IMR-90 (cell line): Measurements from ENCODE around the gene DCTN5. TPM values are rescaled to one million over a fixed set of nuclear protein-coding genes. Genes with fewer than 3 reads are reported as not detected.

ENCODE experiments used
- ATAC-seq: fragments of 200-7000 bp; cut with Tn5 transposase; 2 replicates; pipeline ENCODE4 v1.9.1; 2020; ENCODE audit warnings: low read depth, mild to moderate bottlenecking, moderate library complexity
- BruUV-seq: library from RNA; stranded (reverse); fragments of 400-500 nt; replicated peaks from 2 replicates; lab custom pipeline; 2021; lab: Mats Ljungman, UMichigan
- CTCF ChIA-PET: fragments of 300-600 bp; formaldehyde crosslinking; extraction: SDS; loops from one replicate; lab custom pipeline; 2021; ENCODE audit warnings: antibody characterized with exemption; lab: Yijun Ruan, JAX
- POLR2A ChIA-PET: fragments of 300-600 bp; sonication (Branson Sonifier 250); formaldehyde crosslinking; loops from one replicate; lab custom pipeline; 2022; ENCODE audit warnings: antibody characterized with exemption; ENCODE audit not compliant: unreplicated experiment; lab: Charles Lee
- DNase-seq: peaks from one replicate; pipeline ENCODE4 v3.0.0; 2013
- H2AFZ ChIP-seq: replicated peaks from 2 replicates; pipeline ENCODE3; 2013; ENCODE audit warnings: low read length, mild to moderate bottlenecking; ENCODE audit not compliant: poor library complexity
- H2AK5ac ChIP-seq: 2 replicates; pipeline ENCODE4 v1.6.1; 2013; ENCODE audit warnings: low read depth, low read length, inconsistent platforms
- H2AK9ac ChIP-seq: replicated peaks from 2 replicates; pipeline ENCODE3; 2013; ENCODE audit warnings: mild to moderate bottlenecking, low read depth, low read length, moderate library complexity; ENCODE audit not compliant: poor library complexity
- H2BK120ac ChIP-seq: 2 replicates; pipeline ENCODE4 v1.6.1; 2013; ENCODE audit warnings: low read depth, low read length, inconsistent platforms
- H2BK15ac ChIP-seq: 3 replicates; pipeline ENCODE4 v1.6.1; 2013; ENCODE audit warnings: low read depth, low read length, inconsistent platforms
- H2BK20ac ChIP-seq: 2 replicates; pipeline ENCODE4 v1.6.1; 2013; ENCODE audit warnings: low read depth, mild to moderate bottlenecking, inconsistent platforms, low read length, moderate library complexity
- H2BK5ac ChIP-seq: 2 replicates; pipeline ENCODE4 v1.6.1; 2013; ENCODE audit warnings: mild to moderate bottlenecking, low read depth, low read length, inconsistent platforms; ENCODE audit not compliant: poor library complexity, severe bottlenecking
- H3K14ac ChIP-seq: replicated peaks from 2 replicates; pipeline ENCODE4 v1.6.1; 2013; ENCODE audit warnings: low read depth, low read length, inconsistent platforms
- H3K18ac ChIP-seq: 2 replicates; pipeline ENCODE4 v1.6.1; 2013; ENCODE audit warnings: low read depth, low read length, control low read depth
- H3K23ac ChIP-seq: 2 replicates; pipeline ENCODE4 v1.6.1; 2013; ENCODE audit warnings: low read depth, low read length, inconsistent platforms
- H3K27ac ChIP-seq: 2 replicates; pipeline ENCODE4 v1.5.1; 2013; ENCODE audit warnings: mild to moderate bottlenecking, control low read depth, low read length; ENCODE audit not compliant: insufficient read depth
- H3K27me3 ChIP-seq: 2 replicates; pipeline ENCODE4 v1.6.1; 2013; ENCODE audit warnings: low read length; ENCODE audit not compliant: control insufficient read depth, insufficient read depth
- H3K36me3 ChIP-seq: 2 replicates; pipeline ENCODE4 v1.6.1; 2013; ENCODE audit warnings: low read length, mixed read lengths; ENCODE audit not compliant: control insufficient read depth, insufficient read depth
- H3K4ac ChIP-seq: 2 replicates; pipeline ENCODE4 v1.6.1; 2013; ENCODE audit warnings: low read depth, low read length, inconsistent platforms
- H3K4me1 ChIP-seq: 2 replicates; pipeline ENCODE4 v1.6.1; 2013; ENCODE audit warnings: low read length, mixed read lengths; ENCODE audit not compliant: control insufficient read depth, insufficient read depth
- H3K4me2 ChIP-seq: 2 replicates; pipeline ENCODE4 v1.6.1; 2013; ENCODE audit warnings: low read depth, mild to moderate bottlenecking, control low read depth, low read length, moderate library complexity
- H3K4me3 ChIP-seq: 2 replicates; pipeline ENCODE4 v1.5.1; 2013; ENCODE audit warnings: low read depth, mild to moderate bottlenecking, control low read depth, low read length, moderate library complexity; ENCODE audit not compliant: insufficient read depth
- H3K56ac ChIP-seq: 2 replicates; pipeline ENCODE4 v1.6.1; 2013; ENCODE audit warnings: low read length, inconsistent platforms; ENCODE audit not compliant: insufficient read depth; ENCODE audit errors: extremely low read depth
- H3K79me1 ChIP-seq, 2 experiments: 2 replicates each; pipeline ENCODE4 v1.6.1; 2013; ENCODE audit warnings: low read length in 2 of 2, inconsistent platforms in 1 of 2, low read depth in 1 of 2
- H3K9ac ChIP-seq: 2 replicates; pipeline ENCODE4 v1.6.1; 2013; ENCODE audit warnings: low read depth, low read length, control low read depth
- H3K9me1 ChIP-seq: 2 replicates; pipeline ENCODE4 v1.6.1; 2013; ENCODE audit warnings: low read length, inconsistent platforms; ENCODE audit not compliant: insufficient read depth
- H3K9me3 ChIP-seq: 2 replicates; pipeline ENCODE4 v1.6.1; 2013; ENCODE audit warnings: low read length; ENCODE audit not compliant: control insufficient read depth, insufficient read depth
- H4K20me1 ChIP-seq: 2 replicates; pipeline ENCODE4 v1.6.1; 2013; ENCODE audit warnings: low read length, inconsistent platforms; ENCODE audit not compliant: insufficient read depth
- H4K5ac ChIP-seq: 2 replicates; pipeline ENCODE4 v1.6.1; 2013; ENCODE audit warnings: mild to moderate bottlenecking, low read depth, low read length, control low read depth
- H4K8ac ChIP-seq, 2 experiments: 2 replicates each; pipeline ENCODE4 v1.6.1; 2013; ENCODE audit warnings: low read depth in 2 of 2, low read length in 2 of 2, control low read depth in 1 of 2, inconsistent platforms in 1 of 2
- H4K91ac ChIP-seq: 2 replicates; pipeline ENCODE4 v1.6.1; 2013; ENCODE audit warnings: low read depth, low read length, inconsistent platforms; ENCODE audit not compliant: insufficient read depth
- BHLHE40 ChIP-seq: fragments of 150-350 bp; IDR thresholded peaks from 2 replicates; pipeline ENCODE4 v1.6.1; 2016; ENCODE audit warnings: mild to moderate bottlenecking, low read depth, low read length
- CEBPB ChIP-seq: IDR thresholded peaks from 2 replicates; pipeline ENCODE4 v1.6.1; 2012; ENCODE audit warnings: low read depth, low read length, improper control_type of control experiment
- CTCF ChIP-seq: conservative IDR thresholded peaks from 2 replicates; pipeline ENCODE4 v1.5.1; 2012; ENCODE audit warnings: mild to moderate bottlenecking, low read depth, low read length, improper control_type of control experiment
- MXI1 ChIP-seq: IDR thresholded peaks from 2 replicates; pipeline ENCODE4 v1.6.1; 2012; ENCODE audit warnings: low read depth, mild to moderate bottlenecking, low read length, moderate library complexity, borderline replicate concordance
- NFE2L2 ChIP-seq: fragments of 150-350 bp; IDR thresholded peaks from 2 replicates; pipeline ENCODE4 v1.6.1; 2016; ENCODE audit warnings: low read depth, mild to moderate bottlenecking, low read length
- POLR2A ChIP-seq: IDR thresholded peaks from 2 replicates; pipeline ENCODE4 v1.6.1; 2012; ENCODE audit warnings: mild to moderate bottlenecking, low read depth, low read length
- RAD21 ChIP-seq: IDR thresholded peaks from 2 replicates; pipeline ENCODE4 v1.6.1; 2012; ENCODE audit warnings: low read length, improper control_type of control experiment
- RCOR1 ChIP-seq: IDR thresholded peaks from 2 replicates; pipeline ENCODE4 v1.6.1; 2012; ENCODE audit warnings: mild to moderate bottlenecking, low read length, improper control_type of control experiment; ENCODE audit not compliant: insufficient replicate concordance
- SMC3 ChIP-seq: fragments of 150-350 bp; IDR thresholded peaks from 2 replicates; pipeline ENCODE4 v1.6.1; 2016; ENCODE audit warnings: low read depth, mild to moderate bottlenecking, antibody characterized with exemption, low read length, moderate library complexity
- USF2 ChIP-seq: fragments of 150-350 bp; IDR thresholded peaks from 2 replicates; pipeline ENCODE4 v1.6.1; 2017; ENCODE audit warnings: mild to moderate bottlenecking, antibody characterized with exemption, low read length, low read depth
- WGBS, 2 experiments: methylation state at CpG; one replicate each; pipeline versions ENCODE4 v1.1.5 to v1.1.7; 2013; ENCODE audit warnings: missing lambda C conversion rate in 2 of 2; ENCODE audit not compliant: insufficient read length in 1 of 2; ENCODE audit errors: extremely low coverage in 2 of 2; 5-methylcytosine and 5-hydroxymethylcytosine counted together
- dilution Hi-C: fragments of 300-500 bp; cut with HindIII; formaldehyde crosslinking; loops from one replicate; pipeline ENCODE4 v1.14.3; 2018; ENCODE audit warnings: low sequenced_read_pairs; ENCODE audit not compliant: unreplicated experiment
- in situ Hi-C: fragments of 300-500 bp; cut with MboI; formaldehyde crosslinking; loops from 3 replicates; pipeline ENCODE4 v1.14.3; 2019; ENCODE audit warnings: low sequenced_read_pairs, inconsistent platforms, mixed read lengths
- intact Hi-C: fragments of 100-400 bp; cut with micrococcal nuclease; formaldehyde crosslinking; loops from 2 replicates; pipeline ENCODE4 v1.10.0; 2022
- polyA plus RNA-seq, 3 experiments: library from polyadenylated mRNA; depleted of rRNA; stranded (reverse); fragments of >200 nt; gene quantifications; 2 replicates each; pipeline ENCODE4 v1.2.3, GENCODE V29; 2012; ENCODE audit warnings: low replicate concordance in 1 of 3
- total RNA-seq: library from RNA; depleted of rRNA; stranded (reverse); fragments of >200 nt; gene quantifications from 2 replicates; pipeline ENCODE4 v1.2.3, GENCODE V29; 2012

Gene DCTN5
- total and polyA plus RNA-seq, 2 of the 4 experiments (the other 2 are of a cell fraction): 49.6 to 111 TPM

GRCh38 chr16:23712976-23713375 lies 71.7 kb downstream of the DCTN5 start, which contains the start of gene ERN2:
ERN2 (minus strand) TSS chr16:23713222; CDS start chr16:23713187, 35 bp downstream.
- Histone ChIP-seq H2BK15ac (no peak within 1 kb of the TSS), H3K9ac (no peak within 1 kb of the TSS), H3K36me3 (no peaks in the 10 kb centered on the region), H2AK5ac (no peak within 1 kb of the TSS), H2AK9ac (peak within 1 kb of the TSS; percentile 28), H2BK120ac (no peak within 1 kb of the TSS), H3K4ac (no peak within 1 kb of the TSS), H3K4me3 (no peak within 1 kb of the TSS), H2AFZ (peak within 1 kb of the TSS; percentile 67), H4K20me1 (no peaks in the 10 kb centered on the region), H3K4me2 (0 out of 2 replicates have a peak within 1 kb of the TSS, but pooled peaks have one; percentile 17), H3K56ac (no peak within 1 kb of the TSS), H4K5ac (no peak within 1 kb of the TSS), H2BK5ac (no peak within 1 kb of the TSS), H3K23ac (no peak within 1 kb of the TSS), H3K4me1 (no peaks in the 10 kb centered on the region), H4K91ac (no peak within 1 kb of the TSS), H3K9me1 (no peaks in the 10 kb centered on the region), H3K27me3 (peaks cover 19% of the 10 kb centered on the region), H3K18ac (no peak within 1 kb of the TSS), H4K8ac (no peak within 1 kb of the TSS), H2BK20ac (no peak within 1 kb of the TSS), H3K14ac (no peak within 1 kb of the TSS), H3K9me3 (peaks cover 9% of the 10 kb centered on the region), H3K79me1 (no peaks in the 10 kb centered on the region), H3K27ac (no peak within 1 kb of the TSS)
- WGBS, 2 experiments: 7% methylated on average over 3 of the region's 37 CpGs; no CpG with 5 or more reads in 1 of the 2 experiments
- DNase-seq (no peak), ATAC-seq (peak; percentile 32; the same call in 1 of the 2 replicates)
- no TSS peak for BruUV-seq
- CTCF ChIA-PET: interaction anchor here (0.6 kb wide), 1 partner anchor 650 kb away, joined by 3 read pairs; no protein-coding TSS in a partner anchor
- intact Hi-C loops (no loop called here), in situ Hi-C loops (no loop called here), dilution Hi-C loops (no loop called here)
- TF ChIP-seq USF2: no peak
- TF ChIP-seq CTCF: no peak
- no peak for TF ChIP-seq CEBPB
- TF ChIP-seq RCOR1: no peak
- TF ChIP-seq BHLHE40: no peak
- no peak for TF ChIP-seq SMC3
- no peak for TF ChIP-seq RAD21
- no peak for TF ChIP-seq NFE2L2
- no peak for TF ChIP-seq MXI1
- no peak for TF ChIP-seq POLR2A
- POLR2A ChIA-PET: no interaction called here
